Measurements from ENCODE around the gene LEF1.

DNA sequence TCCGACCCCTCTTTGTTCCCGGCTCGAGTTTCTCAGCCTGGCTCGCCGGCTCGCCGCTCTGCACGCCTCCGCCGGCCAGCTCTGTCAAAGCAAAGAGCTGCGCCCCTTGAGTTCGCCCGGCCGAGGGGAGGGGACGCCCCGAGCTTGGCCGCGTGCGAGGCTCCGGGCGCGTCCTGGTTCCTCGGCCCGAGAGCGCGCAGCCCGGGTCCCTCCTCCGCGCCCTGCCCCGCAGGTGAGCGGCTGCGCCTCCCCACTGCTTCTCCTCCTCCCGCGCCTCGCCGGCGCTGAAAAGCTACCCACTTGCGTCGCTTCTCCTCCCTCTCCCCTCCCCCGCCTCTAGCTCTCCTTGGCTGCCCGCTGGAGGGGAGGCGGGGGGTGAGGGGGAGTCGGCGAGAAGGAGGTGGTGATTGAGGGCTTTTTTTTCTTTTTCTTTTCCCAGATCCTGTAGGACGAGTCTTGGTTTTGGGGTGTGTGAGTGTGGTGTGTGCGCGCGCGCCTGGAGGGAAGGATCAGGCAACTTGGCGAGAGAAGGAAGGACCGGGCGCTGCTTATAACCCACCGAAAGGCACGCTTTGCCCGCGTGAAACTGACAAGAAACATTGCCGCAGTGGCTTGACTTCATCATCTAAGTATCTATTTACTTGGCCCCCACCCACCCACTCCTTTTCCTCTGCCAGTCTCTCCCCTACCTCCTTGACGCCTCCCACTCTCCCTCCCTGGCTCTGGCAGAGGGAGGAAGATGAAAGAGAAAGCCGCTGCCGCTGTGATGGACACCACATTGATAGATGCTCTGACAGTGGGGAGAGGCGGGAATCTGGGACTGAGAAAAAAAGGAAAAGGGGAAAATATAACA is at the start of gene LEF1:
- TF ChIP-seq EZH2 (IDR thresholded peaks at IDR 0.05; ENCODE audit: insufficient read depth, low read length) = no peak
- TF ChIP-seq, protein P1, sequence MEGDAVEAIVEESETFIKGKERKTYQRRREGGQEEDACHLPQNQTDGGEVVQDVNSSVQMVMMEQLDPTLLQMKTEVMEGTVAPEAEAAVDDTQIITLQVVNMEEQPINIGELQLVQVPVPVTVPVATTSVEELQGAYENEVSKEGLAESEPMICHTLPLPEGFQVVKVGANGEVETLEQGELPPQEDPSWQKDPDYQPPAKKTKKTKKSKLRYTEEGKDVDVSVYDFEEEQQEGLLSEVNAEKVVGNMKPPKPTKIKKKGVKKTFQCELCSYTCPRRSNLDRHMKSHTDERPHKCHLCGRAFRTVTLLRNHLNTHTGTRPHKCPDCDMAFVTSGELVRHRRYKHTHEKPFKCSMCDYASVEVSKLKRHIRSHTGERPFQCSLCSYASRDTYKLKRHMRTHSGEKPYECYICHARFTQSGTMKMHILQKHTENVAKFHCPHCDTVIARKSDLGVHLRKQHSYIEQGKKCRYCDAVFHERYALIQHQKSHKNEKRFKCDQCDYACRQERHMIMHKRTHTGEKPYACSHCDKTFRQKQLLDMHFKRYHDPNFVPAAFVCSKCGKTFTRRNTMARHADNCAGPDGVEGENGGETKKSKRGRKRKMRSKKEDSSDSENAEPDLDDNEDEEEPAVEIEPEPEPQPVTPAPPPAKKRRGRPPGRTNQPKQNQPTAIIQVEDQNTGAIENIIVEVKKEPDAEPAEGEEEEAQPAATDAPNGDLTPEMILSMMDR (IDR thresholded peaks at IDR 0.05; ENCODE audit: insufficient read depth, low read depth, low read length) = no peak
